Prostate gland (tissue), 2 donors: ENCODE measurements around the gene PRKCQ. TPM values are rescaled to one million over a fixed set of nuclear protein-coding genes. Genes with fewer than 3 reads are reported as not detected.

Source experiments
- DNase-seq: peaks from one replicate; pipeline ENCODE4 v3.0.0-alpha.2; 2019; ENCODE audit warnings: low spot score
- H3K27ac ChIP-seq, 2 donors: fragments of 200-600 bp; sonication (generic); 2 replicates each; pipeline ENCODE4 v1.5.1; 2017 to 2019
- H3K27me3 ChIP-seq: fragments of 200-600 bp; sonication (generic); replicated peaks from 2 replicates; pipeline ENCODE4 v1.5.1; 2019; ENCODE audit not compliant: insufficient read depth
- H3K36me3 ChIP-seq, 2 donors: fragments of 200-600 bp; sonication (generic); 1 replicate in 1 of 2; 2 replicates in 1 of 2; pipeline versions ENCODE4 v1.5.1 to v1.8.1; 2017 to 2019
- H3K4me1 ChIP-seq: fragments of 200-600 bp; sonication (generic); replicated peaks from 2 replicates; pipeline ENCODE4 v1.5.1; 2019
- H3K4me3 ChIP-seq, 2 donors: fragments of 200-600 bp; sonication (generic); 2 replicates each; pipeline ENCODE4 v1.5.1; 2017 to 2019
- H3K9me3 ChIP-seq: fragments of 200-600 bp; sonication (generic); 2 replicates; pipeline ENCODE4 v1.5.1; 2017
- CTCF ChIP-seq, 4 experiments: fragments of 200-600 bp in 2 of 4; fragments of 450-650 bp in 2 of 4; sonication (generic) in 2 of 4; IDR thresholded peaks; 1 replicate in 3 of 4; 2 replicates in 1 of 4; pipeline ENCODE4 v1.5.1; 2016 to 2019; ENCODE audit warnings: antibody characterized with exemption in 4 of 4, mild to moderate bottlenecking in 2 of 4, moderate library complexity in 2 of 4
- POLR2A ChIP-seq: fragments of 450-650 bp; IDR thresholded peaks from one replicate; pipeline ENCODE4 v1.6.1; 2016; ENCODE audit warnings: antibody characterized with exemption, mild to moderate bottlenecking
- POLR2AphosphoS5 ChIP-seq: sonication (generic); formaldehyde crosslinking; IDR thresholded peaks from one replicate; pipeline ENCODE4 v1.6.1; 2017; ENCODE audit warnings: antibody characterized with exemption
- WGBS: methylation state at CpG from one replicate; pipeline ENCODE4 v1.1.5; 2018; 5-methylcytosine and 5-hydroxymethylcytosine counted together
- intact Hi-C: fragments of 100-400 bp; cut with DNase I; formaldehyde crosslinking; loops from one replicate; pipeline ENCODE4 v1.14.2; 2022
- total RNA-seq, 2 donors: library from RNA; depleted of rRNA; stranded (reverse); fragments of >200 nt; gene quantifications; one replicate each; pipeline ENCODE4 v1.1.0, GENCODE V29; 2016

Gene PRKCQ
- 1 to 10 TPM in 1 of 2 donors, under 1 TPM in 1; 0.87 to 1.4 TPM for total RNA-seq

DNA sequence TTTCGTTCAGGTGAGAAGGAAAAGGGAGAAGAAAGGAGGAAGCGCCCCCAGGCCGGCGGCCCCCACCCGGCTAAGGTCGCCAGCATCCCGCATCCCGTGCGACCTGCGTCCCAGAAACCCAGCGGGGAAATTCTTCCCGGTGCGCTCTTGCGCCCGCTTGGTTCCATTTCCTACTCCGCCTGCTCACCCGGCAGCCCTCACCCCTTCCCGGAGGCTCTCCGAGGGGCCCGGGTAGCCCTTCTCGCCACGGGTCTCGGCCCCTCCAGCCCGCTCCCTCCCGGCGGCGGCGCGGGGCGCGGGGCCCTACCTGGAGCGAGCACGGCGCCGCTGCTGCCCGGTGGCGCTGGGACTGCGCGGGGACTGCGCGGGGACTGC lies at the start of gene PRKCQ:
PRKCQ (minus strand) TSS at position 373 of the 375 bp plus-strand sequence. CDS start 65,141 bp downstream, outside the sequence.
- DNase-seq: no peak
- Histone ChIP-seq H3K36me3 (no peaks in the 10 kb centered on the region), H3K9me3 (no peaks in the 10 kb centered on the region), H3K27ac (peak within 1 kb of the TSS; percentile 10 to 53), H3K4me1 (no peaks in the 10 kb centered on the region), H3K4me3 (peak within 1 kb of the TSS; percentile 48 to 51), H3K27me3 (no peaks in the 10 kb centered on the region)
- intact Hi-C loops: no loop called here
- WGBS: under 1% methylated on average over 27 of the region's 41 CpGs
- TF ChIP-seq POLR2A (no peak), POLR2AphosphoS5 (no peak), CTCF (IDR thresholded peaks at IDR 0.05) (no peak)

DNA sequence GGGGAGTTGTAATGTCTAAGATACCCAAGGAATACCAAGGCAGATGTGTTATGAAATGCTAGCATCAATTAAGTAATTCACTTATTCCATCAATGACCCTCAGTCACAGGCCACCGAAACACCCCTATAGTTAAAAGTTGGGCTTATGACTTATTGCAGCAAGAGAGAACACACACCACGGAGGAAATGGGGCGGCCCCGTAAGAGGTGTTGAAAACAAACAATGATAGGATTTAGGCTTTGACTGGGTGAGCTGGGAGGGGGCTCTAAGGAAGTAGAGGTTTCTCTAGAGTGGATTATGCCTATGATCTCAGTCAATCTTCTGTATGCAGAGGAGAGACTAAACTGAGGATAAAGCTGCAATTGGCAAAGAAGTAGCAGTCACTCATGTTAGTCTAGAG lies 45.4 kb upstream of the PRKCQ start:
- no peak overlapping the region for H3K27ac ChIP-seq
- H3K4me3 ChIP-seq: no peak overlapping the region
- 82% methylated on average over 4 of the region's 4 CpGs for WGBS
- no peaks in the 10 kb centered on the region for H3K27me3 ChIP-seq
- TF ChIP-seq POLR2A: no peak
- TF ChIP-seq POLR2AphosphoS5: no peak
- no peak for TF ChIP-seq CTCF (IDR thresholded peaks at IDR 0.05)
- H3K4me1 ChIP-seq: no peaks in the 10 kb centered on the region
- no peaks in the 10 kb centered on the region for H3K9me3 ChIP-seq
- no peak for DNase-seq
- no peaks in the 10 kb centered on the region for H3K36me3 ChIP-seq
- intact Hi-C loops: no loop called here

DNA sequence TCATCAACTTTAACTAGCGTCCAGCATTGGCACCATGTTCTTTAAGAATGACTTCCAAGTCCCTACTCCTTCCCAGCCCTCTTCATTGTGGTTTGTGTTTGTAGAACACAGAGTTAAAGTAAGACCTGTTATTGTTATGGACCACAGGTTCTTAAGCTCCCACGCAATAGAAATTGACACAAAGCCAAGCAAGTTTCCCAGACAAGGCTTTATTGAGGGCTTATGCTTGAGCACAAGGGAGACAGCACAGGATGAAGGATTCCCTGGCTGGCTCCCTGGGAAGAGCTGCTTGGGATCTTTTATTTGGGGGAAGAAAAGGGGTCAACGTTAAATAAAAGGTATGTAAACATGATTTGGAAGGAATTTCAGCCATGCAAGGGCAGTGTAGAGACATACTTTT lies 44.3 kb upstream of the PRKCQ start:
- no peak for DNase-seq
- intact Hi-C loops: no loop called here
- Histone ChIP-seq H3K27ac (no peak overlapping the region), H3K9me3 (no peaks in the 10 kb centered on the region), H3K27me3 (no peaks in the 10 kb centered on the region), H3K4me3 (no peak overlapping the region), H3K4me1 (no peaks in the 10 kb centered on the region), H3K36me3 (no peaks in the 10 kb centered on the region)
- WGBS: 25% methylated on average over 3 of the region's 3 CpGs
- TF ChIP-seq POLR2AphosphoS5 (no peak), POLR2A (no peak), CTCF (IDR thresholded peaks at IDR 0.05) (no peak)

DNA sequence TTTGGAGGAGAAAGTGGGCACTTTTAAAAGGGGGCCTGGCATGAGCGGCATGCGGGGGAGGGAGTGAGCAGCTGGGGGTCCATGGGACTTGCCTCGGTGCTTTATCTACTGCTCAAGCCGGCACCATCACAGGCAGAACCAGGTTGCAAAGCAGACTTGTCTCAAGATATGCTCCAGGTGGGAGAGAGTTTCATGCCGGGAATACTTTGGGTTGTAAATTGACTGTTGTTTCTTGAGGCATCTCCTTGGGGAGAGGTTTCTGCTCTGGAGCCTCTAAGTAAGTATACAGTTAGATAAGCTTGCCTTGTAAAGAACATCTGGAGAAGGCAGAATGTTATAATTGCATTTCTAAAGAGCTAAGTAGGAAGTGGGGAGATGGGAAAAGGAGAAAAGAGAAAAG lies 42.8 kb upstream of the PRKCQ start:
- Histone ChIP-seq H3K9me3 (no peaks in the 10 kb centered on the region), H3K36me3 (no peaks in the 10 kb centered on the region), H3K27ac (no peak overlapping the region), H3K27me3 (no peaks in the 10 kb centered on the region), H3K4me1 (no peaks in the 10 kb centered on the region), H3K4me3 (no peak overlapping the region)
- 77% methylated on average over 5 of the region's 5 CpGs for WGBS
- DNase-seq: no peak
- TF ChIP-seq POLR2AphosphoS5: no peak
- intact Hi-C loops: no loop called here

- WGBS: 73% methylated on average over 5 of the region's 5 CpGs
- Histone ChIP-seq H3K36me3 (no peaks in the 10 kb centered on the region), H3K27me3 (no peaks in the 10 kb centered on the region), H3K4me1 (no peaks in the 10 kb centered on the region), H3K4me3 (no peak overlapping the region), H3K9me3 (no peaks in the 10 kb centered on the region), H3K27ac (no peak overlapping the region)
- no peak for TF ChIP-seq POLR2AphosphoS5
- TF ChIP-seq POLR2A: no peak
- no peak for TF ChIP-seq CTCF (IDR thresholded peaks at IDR 0.05)
- intact Hi-C loops: no loop called here
- DNase-seq: no peak
Observed at GRCh38 chr10:6621536-6621935, 41.5 kb upstream of the PRKCQ start.
